ENCODE results near the gene CIAO2B. TPM values are rescaled to one million over a fixed set of nuclear protein-coding genes. Genes with fewer than 3 reads are reported as not detected.

The CIAO2B gene
- total and polyA plus RNA-seq, 4 experiments from 2014 or later = 72.7 to 150 (median 102) TPM

DNA sequence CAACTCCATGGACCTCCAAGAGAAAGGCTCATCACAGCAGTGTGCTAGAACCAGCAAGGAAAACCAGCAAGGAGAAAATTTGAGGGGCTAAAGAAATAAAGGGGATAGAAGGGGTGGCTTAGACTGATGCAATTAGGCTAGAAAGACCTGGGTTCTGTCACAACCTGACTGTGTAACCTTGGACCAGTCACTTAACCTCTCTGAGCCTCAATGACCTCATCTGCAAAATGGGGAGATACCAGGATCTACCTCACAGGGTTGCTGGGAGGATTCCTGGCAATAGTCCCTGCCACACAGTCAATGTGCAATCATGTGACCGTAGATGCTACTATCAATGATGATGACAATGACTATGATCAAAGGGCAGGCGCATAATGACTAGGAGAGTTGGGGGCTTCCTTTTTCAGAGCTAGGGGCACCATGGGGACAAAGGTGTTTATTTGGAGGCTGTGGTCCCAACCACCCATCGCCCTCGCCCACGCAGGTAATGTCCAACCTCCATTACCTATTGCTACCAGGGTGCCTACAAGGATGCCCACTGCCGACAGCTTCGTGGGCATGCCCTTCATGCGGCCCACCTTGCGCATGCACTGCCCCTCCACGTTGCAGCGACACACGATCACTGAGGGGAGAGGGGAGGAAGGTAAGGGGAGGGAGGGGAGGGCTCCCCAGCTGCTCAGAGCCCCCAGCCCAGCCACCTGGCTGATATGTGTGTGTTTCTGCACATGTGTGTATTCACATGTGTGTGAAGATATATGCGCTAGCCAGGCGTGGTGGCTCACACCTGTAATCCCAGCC is 25.2 kb downstream of the CIAO2B start:
- H3K27me3 ChIP-seq (ENCODE audit: insufficient read depth, low read length) = no peaks in the 10 kb centered on the region
- Mint-ChIP-seq H3K27ac (no peak overlapping the region), H3K27me3 (no peaks in the 10 kb centered on the region), H3K4me3 (no peak overlapping the region), H3K36me3 (no peaks in the 10 kb centered on the region), H3K9me3 (no peaks in the 10 kb centered on the region), H3K4me1 (peaks cover 5 to 10% (median 8%) of the 10 kb centered on the region in 4 donors)
- peaks cover 11% of the 10 kb centered on the region for H3K4me1 ChIP-seq (ENCODE audit: insufficient read depth, low read length)
- POLR2A ChIA-PET (ENCODE audit: partially characterized antibody) = no interaction called here
- intact Hi-C loops (cut with micrococcal nuclease) = no loop called here
- DNase-seq = no peak
- no peak overlapping the region for H3K27ac ChIP-seq (ENCODE audit: low read depth, low read length)
- H3K36me3 ChIP-seq (ENCODE audit: insufficient read depth, low read length) = no peaks in the 10 kb centered on the region
- no peaks in the 10 kb centered on the region for H3K9me3 ChIP-seq (ENCODE audit: control insufficient read depth in 1 of 2, low read length in 2 of 2)
- no peak overlapping the region for H3K4me3 ChIP-seq (ENCODE audit: low read length in 2 of 2)
- CTCF ChIA-PET (ENCODE audit: partially characterized antibody) = no interaction called here

DNA sequence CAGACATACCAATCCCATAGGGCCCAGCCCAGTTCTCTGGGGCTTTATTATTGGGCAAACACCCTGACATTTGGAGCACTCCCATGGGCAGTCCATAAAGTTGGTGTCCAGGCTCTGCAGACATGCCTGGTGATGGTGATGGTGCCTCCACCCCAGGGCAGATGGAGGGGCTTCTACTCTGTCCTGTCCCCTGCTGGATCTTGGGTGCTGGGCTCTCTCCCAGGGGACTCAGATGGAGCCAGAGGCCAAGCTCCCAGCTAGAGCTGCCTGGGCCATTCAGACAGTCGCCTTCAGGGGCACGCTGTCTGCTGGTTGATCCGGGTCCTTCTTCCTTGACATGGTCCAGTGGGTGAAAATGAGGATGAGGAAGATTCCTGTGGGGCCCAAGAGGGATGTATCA is 26.1 kb downstream of the CIAO2B start:
- peaks cover 5 to 10% (median 8%) of the 10 kb centered on the region in 4 donors for H3K4me1 Mint-ChIP-seq
- no peak overlapping the region for H3K27ac Mint-ChIP-seq
- peaks cover 11% of the 10 kb centered on the region for H3K4me1 ChIP-seq (ENCODE audit: insufficient read depth, low read length)
- POLR2A ChIA-PET (ENCODE audit: partially characterized antibody) = no interaction called here
- H3K4me3 Mint-ChIP-seq = no peak overlapping the region
- CTCF ChIA-PET (ENCODE audit: partially characterized antibody) = no interaction called here
- no peak for DNase-seq
- no peak overlapping the region for H3K27ac ChIP-seq (ENCODE audit: low read depth, low read length)
- no peaks in the 10 kb centered on the region for H3K27me3 ChIP-seq (ENCODE audit: insufficient read depth, low read length)
- no peaks in the 10 kb centered on the region for H3K9me3 Mint-ChIP-seq
- H3K27me3 Mint-ChIP-seq = no peaks in the 10 kb centered on the region
- no peaks in the 10 kb centered on the region for H3K36me3 ChIP-seq (ENCODE audit: insufficient read depth, low read length)
- no peaks in the 10 kb centered on the region for H3K9me3 ChIP-seq (ENCODE audit: control insufficient read depth in 1 of 2, low read length in 2 of 2)
- intact Hi-C loops (cut with micrococcal nuclease) = no loop called here
- H3K36me3 Mint-ChIP-seq = no peaks in the 10 kb centered on the region
- H3K4me3 ChIP-seq (ENCODE audit: low read length in 2 of 2) = no peak overlapping the region

GRCh38 chr16:66906916-66907836 is 27.0 kb downstream of the CIAO2B start:
- H3K36me3 ChIP-seq (ENCODE audit: insufficient read depth, low read length) = no peaks in the 10 kb centered on the region
- peaks cover 5 to 10% (median 8%) of the 10 kb centered on the region in 4 donors for H3K4me1 Mint-ChIP-seq
- CTCF ChIA-PET (ENCODE audit: partially characterized antibody) = interaction anchor here (1.0 to 1.1 kb wide), 2 partner anchors 12 to 77 kb away, joined by 3 read pairs; partner anchors contain the start of gene NAE1
- H3K27me3 Mint-ChIP-seq = no peaks in the 10 kb centered on the region
- H3K9me3 Mint-ChIP-seq = no peaks in the 10 kb centered on the region
- no peak overlapping the region for H3K27ac Mint-ChIP-seq
- intact Hi-C loops (cut with micrococcal nuclease) = no loop called here
- H3K4me1 ChIP-seq (ENCODE audit: insufficient read depth, low read length) = peaks cover 11% of the 10 kb centered on the region
- no peaks in the 10 kb centered on the region for H3K36me3 Mint-ChIP-seq
- POLR2A ChIA-PET (ENCODE audit: partially characterized antibody) = no interaction called here
- DNase-seq = no peak
- no peak overlapping the region for H3K27ac ChIP-seq (ENCODE audit: low read depth, low read length)
- H3K4me3 ChIP-seq (ENCODE audit: low read length in 2 of 2) = no peak overlapping the region
- H3K27me3 ChIP-seq (ENCODE audit: insufficient read depth, low read length) = no peaks in the 10 kb centered on the region
- no peaks in the 10 kb centered on the region for H3K9me3 ChIP-seq (ENCODE audit: control insufficient read depth in 1 of 2, low read length in 2 of 2)
- no peak overlapping the region for H3K4me3 Mint-ChIP-seq

DNA sequence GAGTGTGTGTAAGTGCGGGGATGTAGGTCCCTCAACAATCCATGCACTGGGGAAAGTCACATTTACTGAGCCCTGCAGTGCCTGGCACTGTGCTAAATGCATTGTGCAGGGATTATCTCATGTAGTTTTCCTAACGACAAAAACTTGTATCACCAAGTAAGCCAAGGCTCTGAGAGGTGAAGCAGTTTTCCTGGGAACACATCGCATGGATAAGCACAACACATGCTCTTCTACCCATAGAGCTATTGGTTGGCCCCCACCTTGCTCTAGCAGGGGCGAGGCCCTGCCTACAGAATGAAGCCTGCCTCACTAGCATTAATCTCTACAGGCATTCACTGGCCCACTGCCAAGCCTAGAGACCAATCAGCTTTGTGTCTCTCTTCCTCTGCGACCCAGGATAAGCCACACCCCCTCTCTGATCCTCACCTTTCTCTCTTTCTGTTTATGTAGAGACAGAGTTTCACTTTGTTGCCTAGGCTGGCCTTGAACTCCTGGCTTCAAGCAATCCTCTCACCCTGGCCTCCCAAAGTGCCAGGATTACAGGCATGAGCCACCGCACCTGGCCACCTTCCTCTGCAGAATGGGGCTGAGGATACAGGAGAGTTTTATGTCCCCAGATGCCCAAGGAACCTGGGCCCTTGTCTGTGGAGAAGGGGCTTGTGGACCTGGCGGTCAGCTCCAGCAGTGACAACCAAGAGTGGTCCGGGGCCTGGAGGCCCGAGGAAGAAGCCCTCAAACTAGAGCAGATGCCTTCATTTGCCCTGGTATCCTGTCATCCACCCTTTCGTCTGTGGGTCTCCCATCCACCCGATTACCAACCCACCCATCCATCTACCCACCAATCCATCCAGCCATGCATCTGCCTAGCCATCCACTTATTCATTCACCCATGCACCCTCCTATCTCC is 28.3 kb downstream of the CIAO2B start:
- POLR2A ChIA-PET (ENCODE audit: partially characterized antibody) = no interaction called here
- H3K27ac Mint-ChIP-seq = peak overlapping the region in 4 of 7 donors; percentile 74 to 80 (median 78)

DNA sequence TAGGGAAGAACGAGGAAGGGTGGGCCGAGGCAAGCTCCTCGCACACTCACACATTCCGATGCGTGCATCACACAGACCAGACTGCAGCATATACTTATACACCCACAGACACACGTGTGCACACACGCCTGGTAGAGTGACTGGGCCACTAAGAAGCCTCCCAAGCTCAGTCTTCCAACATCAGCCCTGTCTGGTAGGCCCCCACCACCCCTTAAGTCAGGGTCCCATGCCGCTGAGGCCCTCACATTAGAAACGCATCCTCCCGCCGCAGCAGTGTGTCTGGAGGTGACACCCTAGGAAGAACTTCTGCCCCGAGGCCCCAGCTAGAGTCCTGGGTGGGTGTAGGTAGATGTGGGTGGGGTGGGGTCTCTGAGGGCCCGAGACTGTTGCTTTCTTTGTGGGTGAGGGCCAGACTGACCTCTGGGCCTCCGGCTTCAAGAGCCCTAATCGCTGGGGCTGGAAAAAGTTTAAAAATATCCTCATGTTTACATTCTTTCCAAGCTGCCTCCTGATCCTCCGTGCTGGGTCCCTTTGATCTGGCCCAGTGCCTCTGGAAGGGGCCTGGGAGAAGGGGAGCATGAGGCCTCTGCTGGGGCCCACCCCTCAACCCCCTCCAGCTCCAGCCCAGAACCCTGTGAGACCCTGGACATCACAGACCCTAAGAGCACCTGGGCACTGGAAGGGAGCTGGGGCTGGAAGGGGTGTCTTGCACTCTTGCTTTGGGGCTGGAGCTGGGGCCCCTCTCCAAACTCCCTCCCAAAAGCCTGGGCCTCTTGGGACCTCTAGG is 29.2 kb downstream of the CIAO2B start:
- H3K4me1 ChIP-seq (ENCODE audit: insufficient read depth, low read length) = peaks cover 11% of the 10 kb centered on the region
- Mint-ChIP-seq H3K27ac (no peak overlapping the region), H3K4me1 (peaks cover 5 to 10% (median 8%) of the 10 kb centered on the region in 4 donors), H3K36me3 (no peaks in the 10 kb centered on the region), H3K9me3 (no peaks in the 10 kb centered on the region), H3K27me3 (no peaks in the 10 kb centered on the region), H3K4me3 (no peak overlapping the region)
- intact Hi-C loops (cut with micrococcal nuclease) = no loop called here
- H3K27me3 ChIP-seq (ENCODE audit: insufficient read depth, low read length) = no peaks in the 10 kb centered on the region
- no peaks in the 10 kb centered on the region for H3K36me3 ChIP-seq (ENCODE audit: insufficient read depth, low read length)
- no peaks in the 10 kb centered on the region for H3K9me3 ChIP-seq (ENCODE audit: control insufficient read depth in 1 of 2, low read length in 2 of 2)
- CTCF ChIA-PET (ENCODE audit: partially characterized antibody) = interaction anchor here (1.7 kb wide), 1 partner anchor 10 kb away, joined by 4 read pairs; no protein-coding TSS in a partner anchor
- no peak for DNase-seq
- no peak overlapping the region for H3K4me3 ChIP-seq (ENCODE audit: low read length in 2 of 2)
- no peak overlapping the region for H3K27ac ChIP-seq (ENCODE audit: low read depth, low read length)
- POLR2A ChIA-PET (ENCODE audit: partially characterized antibody) = no interaction called here

More for the DNA sequence above, 28.3 kb downstream of the CIAO2B start:
- Histone ChIP-seq H3K4me3 (ENCODE audit: low read length in 2 of 2) (no peak overlapping the region), H3K4me1 (ENCODE audit: insufficient read depth, low read length) (peaks cover 11% of the 10 kb centered on the region), H3K9me3 (ENCODE audit: control insufficient read depth in 1 of 2, low read length in 2 of 2) (no peaks in the 10 kb centered on the region), H3K27ac (ENCODE audit: low read depth, low read length) (no peak overlapping the region), H3K36me3 (ENCODE audit: insufficient read depth, low read length) (no peaks in the 10 kb centered on the region), H3K27me3 (ENCODE audit: insufficient read depth, low read length) (no peaks in the 10 kb centered on the region)
- intact Hi-C loops (cut with micrococcal nuclease) = no loop called here
- Mint-ChIP-seq H3K36me3 (no peaks in the 10 kb centered on the region), H3K27me3 (no peaks in the 10 kb centered on the region), H3K9me3 (no peaks in the 10 kb centered on the region), H3K4me1 (peaks cover 5 to 10% (median 8%) of the 10 kb centered on the region in 4 donors), H3K4me3 (no peak overlapping the region)
- peak in 3 of 5 donors; percentile 40 to 44 (median 40) for DNase-seq
- CTCF ChIA-PET (ENCODE audit: partially characterized antibody) = interaction anchor here (1.7 kb wide), 1 partner anchor 10 kb away, joined by 4 read pairs; no protein-coding TSS in a partner anchor

GRCh38 chr16:66904428-66904845 is 29.8 kb downstream of the CIAO2B start:
- Histone ChIP-seq H3K36me3 (ENCODE audit: insufficient read depth, low read length) (no peaks in the 10 kb centered on the region), H3K27ac (ENCODE audit: low read depth, low read length) (no peak overlapping the region), H3K4me1 (ENCODE audit: insufficient read depth, low read length) (peaks cover 11% of the 10 kb centered on the region), H3K4me3 (ENCODE audit: low read length in 2 of 2) (no peak overlapping the region), H3K27me3 (ENCODE audit: insufficient read depth, low read length) (no peaks in the 10 kb centered on the region), H3K9me3 (ENCODE audit: control insufficient read depth in 1 of 2, low read length in 2 of 2) (no peaks in the 10 kb centered on the region)
- Mint-ChIP-seq H3K27ac (no peak overlapping the region), H3K4me3 (no peak overlapping the region), H3K27me3 (no peaks in the 10 kb centered on the region), H3K4me1 (peaks cover 5 to 10% (median 8%) of the 10 kb centered on the region in 4 donors), H3K9me3 (no peaks in the 10 kb centered on the region), H3K36me3 (no peaks in the 10 kb centered on the region)
- DNase-seq = no peak
- POLR2A ChIA-PET (ENCODE audit: partially characterized antibody) = no interaction called here
- CTCF ChIA-PET (ENCODE audit: partially characterized antibody) = interaction anchor here (1.6 to 1.7 kb wide), 2 partner anchors 9 to 37 kb away, joined by 4 read pairs; no protein-coding TSS in a partner anchor
- intact Hi-C loops (cut with micrococcal nuclease) = no loop called here
